ENCODE data around the gene MYCL. TPM values are rescaled to one million over a fixed set of nuclear protein-coding genes. Genes with fewer than 3 reads are reported as not detected.

The MYCL gene
- total and polyA plus RNA-seq, 2 of the 13 experiments (the other 11 are each of a cell fraction or from before 2014, with no cell fraction given) = 0.31 to 1.7 TPM

- no peak for TF ChIP-seq ARID4A (CRISPR knock-in tag; IDR thresholded peaks at IDR 0.05; ENCODE audit: borderline replicate concordance)
- peak; percentile 68; the same call in 1 of the 2 replicates for TF ChIP-seq ERF (CRISPR knock-in tag; IDR thresholded peaks at IDR 0.05)
- peak; percentile 68; the same call in 1 of the 2 replicates for TF ChIP-seq ZSCAN20 (CRISPR knock-in tag; IDR thresholded peaks at IDR 0.05; ENCODE audit: borderline replicate concordance)
- TF ChIP-seq ZKSCAN5 (CRISPR knock-in tag; IDR thresholded peaks at IDR 0.05) = no peak
- peak; percentile 58; the same call in 1 of the 2 replicates for TF ChIP-seq ZFP41 (CRISPR knock-in tag; IDR thresholded peaks at IDR 0.05; ENCODE audit: borderline replicate concordance)
- no peak for TF ChIP-seq ZIK1 (CRISPR knock-in tag; IDR thresholded peaks at IDR 0.05; ENCODE audit: borderline replicate concordance, low read depth)
- TF ChIP-seq SYNCRIP (IDR thresholded peaks at IDR 0.05; ENCODE audit: insufficient read depth, low read depth, low read length) = no peak
- peak; percentile 65; the same call in 1 of the 2 replicates for TF ChIP-seq E2F1 (CRISPR knock-in tag; IDR thresholded peaks at IDR 0.05)
- TF ChIP-seq ATF7 (IDR thresholded peaks at IDR 0.05) = no peak
- no peak for TF ChIP-seq ATF7 (CRISPR knock-in tag; IDR thresholded peaks at IDR 0.05)
- no peak for TF ChIP-seq ATF2 (CRISPR knock-in tag; IDR thresholded peaks at IDR 0.05)
- TF ChIP-seq ZNF564 (CRISPR knock-in tag; IDR thresholded peaks at IDR 0.05) = 0 out of 2 replicates have a peak, but pooled peaks have one; percentile 29
- TF ChIP-seq NFRKB (IDR thresholded peaks at IDR 0.05) = no peak
- TF ChIP-seq ZNF251 (CRISPR knock-in tag; IDR thresholded peaks at IDR 0.05) = no peak
- TF ChIP-seq ZFP36 (IDR thresholded peaks at IDR 0.05; ENCODE audit: borderline replicate concordance, low read depth, low read length, partially characterized antibody) = no peak
- TF ChIP-seq ZNF331 (CRISPR knock-in tag; IDR thresholded peaks at IDR 0.05) = no peak
- no peak for TF ChIP-seq MZF1 (CRISPR knock-in tag; IDR thresholded peaks at IDR 0.05; ENCODE audit: borderline replicate concordance)
- 0 out of 2 replicates have a peak, but pooled peaks have one; percentile 30 for TF ChIP-seq CBFB (CRISPR knock-in tag; IDR thresholded peaks at IDR 0.05)
- TF ChIP-seq LCORL (IDR thresholded peaks at IDR 0.05) = no peak
- TF ChIP-seq LCORL (CRISPR knock-in tag; IDR thresholded peaks at IDR 0.05) = peak; percentile 79
- no peak for TF ChIP-seq GPN1 (CRISPR knock-in tag; IDR thresholded peaks at IDR 0.05; ENCODE audit: borderline replicate concordance)
- no peak for TF ChIP-seq FIP1L1 (IDR thresholded peaks at IDR 0.05; ENCODE audit: borderline replicate concordance, insufficient read depth, low read depth, low read length)
Measured at GRCh38 chr1:39901714-39902459, at the start of gene MYCL (continued).
